Kidney tubule cell (primary cell): ENCODE data around the gene TMEM30B.
"Not testable (repeated sequence)": the region's sequence is repeated elsewhere in the genome, so short reads cannot be mapped to it uniquely, and the experiment has no call there.

ENCODE experiments used
- DNase-seq: peaks from one replicate; pipeline ENCODE4 v3.0.0-alpha.2; 2018; ENCODE audit warnings: low spot score

The TMEM30B gene

GRCh38 chr14:61266436-61266835 is 14.7 kb downstream of the TMEM30B start:
- DNase-seq, result no peak

- DNase-seq, result no peak
Measured at GRCh38 chr14:61264651-61265050, 16.5 kb downstream of the TMEM30B start.

GRCh38 chr14:61264010-61264571 is 17.0 kb downstream of the TMEM30B start:
- no peak for DNase-seq

- no peak for DNase-seq
Measured at GRCh38 chr14:61262082-61262481, 19.1 kb downstream of the TMEM30B start.

- DNase-seq, result no peak
Measured at GRCh38 chr14:61260939-61261776, 20.0 kb downstream of the TMEM30B start.

- DNase-seq, result no peak
Measured at GRCh38 chr14:61258985-61259384, 22.2 kb downstream of the TMEM30B start.

GRCh38 chr14:61257469-61258057 is 23.6 kb downstream of the TMEM30B start:
- no peak for DNase-seq

- no peak for DNase-seq
Measured at GRCh38 chr14:61256826-61257468, 24.2 kb downstream of the TMEM30B start.

- no peak for DNase-seq
Measured at GRCh38 chr14:61255968-61256367, 25.2 kb downstream of the TMEM30B start.

GRCh38 chr14:61254808-61255526 is 26.2 kb downstream of the TMEM30B start:
- peak; percentile 32 for DNase-seq

- no peak for DNase-seq
Measured at GRCh38 chr14:61253064-61253738, 27.9 kb downstream of the TMEM30B start.

GRCh38 chr14:61252369-61253063 is 28.6 kb downstream of the TMEM30B start:
- peak; percentile 89 for DNase-seq

GRCh38 chr14:61250063-61250462 is 31.1 kb downstream of the TMEM30B start:
- DNase-seq, result no peak

GRCh38 chr14:61247935-61248334 is 33.2 kb downstream of the TMEM30B start:
- peak; percentile 79 for DNase-seq

GRCh38 chr14:61246721-61247120 is 34.4 kb downstream of the TMEM30B start:
- no peak for DNase-seq

- no peak for DNase-seq
Measured at GRCh38 chr14:61244009-61244408, 37.1 kb downstream of the TMEM30B start.

- DNase-seq, result no peak
Measured at GRCh38 chr14:61240206-61240605, 40.9 kb downstream of the TMEM30B start.

GRCh38 chr14:61239285-61239684 is 41.9 kb downstream of the TMEM30B start:
- not testable (repeated sequence) for DNase-seq

GRCh38 chr14:61238611-61239245 is 42.4 kb downstream of the TMEM30B start:
- no peak for DNase-seq

- DNase-seq, result peak; percentile 80
Measured at GRCh38 chr14:61234215-61234916, 46.8 kb downstream of the TMEM30B start.
